Pancreas (tissue), 10 donors: ENCODE data around the gene PEMT. TPM values are rescaled to one million over a fixed set of nuclear protein-coding genes. Genes with fewer than 3 reads are reported as not detected.

ENCODE experiments used
- ATAC-seq, 4 donors: fragments of 200-7000 bp; cut with Tn5 transposase; one replicate each; pipeline versions ENCODE4 v1.8.0 to v1.9.1; 2020; ENCODE audit warnings: mild to moderate bottlenecking in 4 of 4, moderate library complexity in 4 of 4
- DNase-seq, 6 donors: peaks; one replicate each; pipeline ENCODE4 v3.0.0-alpha.2; 2020
- FAIRE-seq: peaks from 2 replicates; lab custom pipeline; 2012; peaks lifted over from hg19 to GRCh38; lab: Jason Lieb, UNC
- H3K27ac ChIP-seq, 4 donors: fragments of 200-600 bp; sonication (generic); 1 replicate in 3 of 4; 2 replicates in 1 of 4; pipeline versions ENCODE4 v1.5.0 to v1.8.0; 2020
- H3K27me3 ChIP-seq, 4 donors: fragments of 200-600 bp; one replicate each; pipeline ENCODE4 v1.8.0; 2021
- H3K36me3 ChIP-seq, 3 donors: fragments of 200-600 bp; sonication (generic) in 1 of 3; one replicate each; pipeline versions ENCODE4 v1.5.0 to v1.8.0; 2020 to 2021
- H3K4me1 ChIP-seq, 3 donors: fragments of 200-600 bp; one replicate each; pipeline ENCODE4 v1.8.0; 2021
- H3K4me3 ChIP-seq, 4 donors: fragments of 200-600 bp; sonication (generic) in 2 of 4; one replicate each; pipeline versions ENCODE4 v1.5.0 to v1.8.0; 2020 to 2021
- H3K9me3 ChIP-seq, 4 donors: fragments of 200-600 bp; one replicate each; pipeline ENCODE4 v1.8.0; 2021
- WGBS, 2 donors: extraction: QIAGEN DNeasy Blood & Tissue Kit; methylation state at CpG; one replicate each; pipeline ENCODE4 v1.1.7; 2013; 5-methylcytosine and 5-hydroxymethylcytosine counted together
- intact Hi-C, 3 donors: fragments of 100-400 bp; cut with DNase I; formaldehyde crosslinking; loops; one replicate each; pipeline versions ENCODE4 v1.11.1 to v1.14.2; 2022
- polyA plus RNA-seq, 2 donors: library from polyadenylated mRNA; stranded (reverse); fragments of 200-250 nt; gene quantifications; one replicate each; pipeline ENCODE4 v1.2.3, GENCODE V29; 2013
- total RNA-seq, 6 donors: library from RNA; stranded (reverse); fragmentation: NEBNext Ultra II Directional in 4 of 6; extraction: Animal tissue kit (Norgen Biotek cat#: 25700) in 4 of 6; gene quantifications; one replicate each; pipeline versions ENCODE4 v1.2.1 to v1.2.4, GENCODE V29; 2021 to 2023
- TF ChIP-seq, protein P1 (sequence below), 4 donors: fragments of 200-600 bp; sonication (generic) in 3 of 4; IDR thresholded peaks; one replicate each; pipeline versions ENCODE4 v1.5.0 to v1.8.0; 2021; ENCODE audit warnings: antibody characterized with exemption in 4 of 4
- donor health status: healthy with polysubstance abuse.
- donor health status: DM: no; HTN: no; CAD: no; lungs with moderate emphysema.
- donor health status: DM: no; HTN: no; CAD: no.
- donor health status: control.
- donor health status: control.
- donor health status: Bipolar disorder and iron deficiency.
- donor health status: DM: yes; HTN: yes; CAD: no.
- donor health status: DM: no; HTN: no; CAD: no.
- donor health status: DM: no; HTN: no; CAD: no.
- donor health status: DM: yes; HTN: yes; CAD: no.

The PEMT gene
- total and polyA plus RNA-seq, 8 donors = 14.8 to 109 (median 24.6) TPM

GRCh38 chr17:17554266-17554665, 37.2 kb downstream of the PEMT start:
- DNase-seq (peak in 2 of 6 donors; percentile 6 to 31), ATAC-seq (no peak), FAIRE-seq (no peak)
- no peaks in the 10 kb centered on the region for H3K27me3 ChIP-seq
- H3K9me3 ChIP-seq = no peaks in the 10 kb centered on the region
- no peaks in the 10 kb centered on the region for H3K4me1 ChIP-seq
- no peaks in the 10 kb centered on the region for H3K36me3 ChIP-seq
- H3K4me3 ChIP-seq = no peak overlapping the region
- TF ChIP-seq, protein P1, sequence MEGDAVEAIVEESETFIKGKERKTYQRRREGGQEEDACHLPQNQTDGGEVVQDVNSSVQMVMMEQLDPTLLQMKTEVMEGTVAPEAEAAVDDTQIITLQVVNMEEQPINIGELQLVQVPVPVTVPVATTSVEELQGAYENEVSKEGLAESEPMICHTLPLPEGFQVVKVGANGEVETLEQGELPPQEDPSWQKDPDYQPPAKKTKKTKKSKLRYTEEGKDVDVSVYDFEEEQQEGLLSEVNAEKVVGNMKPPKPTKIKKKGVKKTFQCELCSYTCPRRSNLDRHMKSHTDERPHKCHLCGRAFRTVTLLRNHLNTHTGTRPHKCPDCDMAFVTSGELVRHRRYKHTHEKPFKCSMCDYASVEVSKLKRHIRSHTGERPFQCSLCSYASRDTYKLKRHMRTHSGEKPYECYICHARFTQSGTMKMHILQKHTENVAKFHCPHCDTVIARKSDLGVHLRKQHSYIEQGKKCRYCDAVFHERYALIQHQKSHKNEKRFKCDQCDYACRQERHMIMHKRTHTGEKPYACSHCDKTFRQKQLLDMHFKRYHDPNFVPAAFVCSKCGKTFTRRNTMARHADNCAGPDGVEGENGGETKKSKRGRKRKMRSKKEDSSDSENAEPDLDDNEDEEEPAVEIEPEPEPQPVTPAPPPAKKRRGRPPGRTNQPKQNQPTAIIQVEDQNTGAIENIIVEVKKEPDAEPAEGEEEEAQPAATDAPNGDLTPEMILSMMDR (IDR thresholded peaks at IDR 0.05) = no peak
- no peak overlapping the region for H3K27ac ChIP-seq
- intact Hi-C loops = no loop called here
- WGBS, 2 donors = 93 to 95% methylated on average over 17 of the region's 17 CpGs

- H3K4me1 ChIP-seq = no peaks in the 10 kb centered on the region
- H3K36me3 ChIP-seq = no peaks in the 10 kb centered on the region
- TF ChIP-seq, protein P1 (IDR thresholded peaks at IDR 0.05) = no peak
- no peaks in the 10 kb centered on the region for H3K27me3 ChIP-seq
- FAIRE-seq (no peak), ATAC-seq (no peak), DNase-seq (peak in 2 of 6 donors; percentile 8 to 52)
- intact Hi-C loops = no loop called here
- H3K4me3 ChIP-seq = no peak overlapping the region
- no peak overlapping the region for H3K27ac ChIP-seq
- WGBS, 2 donors = 93% methylated on average over 30 of the region's 30 CpGs
- H3K9me3 ChIP-seq = no peaks in the 10 kb centered on the region
Observed at GRCh38 chr17:17553217-17554195, 38.0 kb downstream of the PEMT start.

- H3K27me3 ChIP-seq = no peaks in the 10 kb centered on the region
- FAIRE-seq = no peak
Observed at GRCh38 chr17:17552351-17553216, 38.9 kb downstream of the PEMT start.

GRCh38 chr17:17551361-17551760, 40.1 kb downstream of the PEMT start:
- WGBS, 2 donors = 77 to 82% methylated on average over 11 of the region's 11 CpGs
- Histone ChIP-seq H3K4me1 (no peaks in the 10 kb centered on the region), H3K27me3 (no peaks in the 10 kb centered on the region), H3K36me3 (no peaks in the 10 kb centered on the region), H3K9me3 (no peaks in the 10 kb centered on the region), H3K27ac (no peak overlapping the region), H3K4me3 (no peak overlapping the region)
- intact Hi-C loops = no loop called here
- TF ChIP-seq, protein P1 (IDR thresholded peaks at IDR 0.05) = no peak
- FAIRE-seq = no peak
- DNase-seq = peak in 1 of 6 donors; percentile 5
- no peak for ATAC-seq

More at GRCh38 chr17:17552351-17553216, 38.9 kb downstream of the PEMT start:
- H3K9me3 ChIP-seq = no peaks in the 10 kb centered on the region
- DNase-seq (peak in 2 of 6 donors; percentile 7 to 48), ATAC-seq (no peak)
- no peaks in the 10 kb centered on the region for H3K36me3 ChIP-seq
- WGBS, 2 donors = 92 to 95% methylated on average over 27 of the region's 27 CpGs
- intact Hi-C loops = no loop called here
- no peak overlapping the region for H3K4me3 ChIP-seq
- H3K4me1 ChIP-seq = no peaks in the 10 kb centered on the region
- H3K27ac ChIP-seq = no peak overlapping the region
- TF ChIP-seq, protein P1 (IDR thresholded peaks at IDR 0.05) = no peak
